WTC11 (cell line): ENCODE measurements around the gene MTX2.

Experiments
- CTCF ChIP-seq: fragments of 200-600 bp; IDR thresholded peaks from 2 replicates; pipeline ENCODE4 v1.8.0; 2022; ENCODE audit warnings: antibody characterized with exemption
- MAX ChIP-seq: sonication (generic); formaldehyde crosslinking; IDR thresholded peaks from 2 replicates; pipeline ENCODE4 v1.8.0; 2022; ENCODE audit warnings: mild to moderate bottlenecking, missing genetic modification reagents
- NR2C2 ChIP-seq: sonication (generic); formaldehyde crosslinking; IDR thresholded peaks from 2 replicates; pipeline ENCODE4 v1.8.0; 2022; ENCODE audit warnings: mild to moderate bottlenecking, missing genetic modification reagents

DNA sequence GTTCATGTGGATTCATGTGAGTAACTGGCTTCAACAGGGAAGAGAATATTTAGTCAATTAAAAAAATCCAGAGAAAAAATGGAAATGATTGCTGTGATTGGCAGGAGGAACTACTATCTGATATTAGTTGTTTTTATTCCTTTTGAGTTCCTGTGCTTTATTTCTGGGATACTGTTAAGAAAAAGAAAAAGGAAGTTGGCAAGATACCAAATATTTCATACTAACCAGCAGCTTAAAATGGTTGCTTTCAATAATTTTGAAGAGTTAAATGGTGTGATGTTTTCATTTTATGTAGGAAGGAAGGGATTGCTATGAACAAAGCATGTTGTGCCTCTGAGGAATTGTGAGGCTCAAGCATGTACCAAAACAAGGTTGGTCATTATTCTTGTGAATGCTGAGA lies 8.1 kb upstream of the MTX2 start:
- TF ChIP-seq CTCF (no peak), NR2C2 (no peak), MAX (no peak)
